SK-N-SH (cell line): ENCODE results near the gene PEX14. TPM values are rescaled to one million over a fixed set of nuclear protein-coding genes. Genes with fewer than 3 reads are reported as not detected.

Experiments used
- CTCF ChIA-PET: fragments of 300-600, 350-600 bp; formaldehyde crosslinking; extraction: SDS; loops from one replicate; lab custom pipeline; 2021; lab: Yijun Ruan, JAX
- POLR2A ChIA-PET: fragments of 350-600 bp; sonication (Branson Sonifier 250); formaldehyde crosslinking; extraction: SDS; loops from one replicate; lab custom pipeline; 2020; ENCODE audit warnings: antibody characterized with exemption, inconsistent platforms; lab: Yijun Ruan, JAX
- DNase-seq: peaks from one replicate; pipeline ENCODE4 v3.0.0; 2012
- H2AFZ ChIP-seq: fragments of 200-600 bp; sonication (generic); 2 replicates; pipeline ENCODE4 v1.8.1; 2016; ENCODE audit warnings: antibody characterized with exemption, mild to moderate bottlenecking, low read depth
- H3F3A ChIP-seq: fragments of 200-600 bp; sonication (generic); replicated peaks from 2 replicates; pipeline ENCODE3; 2016; ENCODE audit warnings: antibody characterized with exemption, mild to moderate bottlenecking; ENCODE audit not compliant: insufficient read depth
- H3K27ac ChIP-seq, 2 experiments: fragments of 200-500 bp in 1 of 2; fragments of 200-600 bp in 1 of 2; sonication (Bioruptor generic) in 1 of 2; sonication (generic), shearing (Covaris generic) in 1 of 2; 2 replicates each; pipeline versions ENCODE4 v1.5.1 to v1.6.1; 2014 to 2016; ENCODE audit warnings: low read depth in 2 of 2, inconsistent platforms in 1 of 2, low read length in 1 of 2, mild to moderate bottlenecking in 1 of 2, mixed read lengths in 1 of 2
- H3K27me3 ChIP-seq: fragments of 200-600 bp; sonication (generic), shearing (Covaris generic); 2 replicates; pipeline ENCODE4 v1.6.1; 2016; ENCODE audit warnings: mixed run types; ENCODE audit not compliant: insufficient read depth
- H3K36me3 ChIP-seq, 2 experiments: fragments of 200-500 bp in 1 of 2; fragments of 200-600 bp in 1 of 2; sonication (Bioruptor generic) in 1 of 2; sonication (generic) in 1 of 2; replicated peaks in 1 of 2; 2 replicates each; pipeline versions ENCODE3 to v1.5.1; 2014 to 2016; ENCODE audit warnings: low read length in 1 of 2, mild to moderate bottlenecking in 1 of 2; ENCODE audit not compliant: insufficient read depth in 2 of 2, control insufficient read depth in 1 of 2
- H3K4me1 ChIP-seq, 2 experiments: fragments of 200-500 bp in 1 of 2; fragments of 200-600 bp in 1 of 2; sonication (Bioruptor generic) in 1 of 2; sonication (generic), shearing (Covaris generic) in 1 of 2; 2 replicates each; pipeline versions ENCODE4 v1.5.1 to v1.6.1; 2014 to 2016; ENCODE audit warnings: low read depth in 1 of 2, low read length in 1 of 2, mixed run types in 1 of 2; ENCODE audit not compliant: insufficient read depth in 2 of 2, control insufficient read depth in 1 of 2
- H3K4me2 ChIP-seq: fragments of 200-600 bp; sonication (generic), shearing (Covaris generic); 2 replicates; pipeline ENCODE4 v1.6.1; 2017; ENCODE audit warnings: mixed run types
- H3K4me3 ChIP-seq, 2 experiments: fragments of 200-500 bp in 1 of 2; fragments of 200-600 bp in 1 of 2; sonication (Bioruptor generic) in 1 of 2; sonication (generic), shearing (Covaris generic) in 1 of 2; 2 replicates each; pipeline versions ENCODE4 v1.5.1 to v1.8.1; 2014 to 2016; ENCODE audit warnings: low read depth in 2 of 2, inconsistent platforms in 1 of 2, low read length in 1 of 2, mild to moderate bottlenecking in 1 of 2, mixed read lengths in 1 of 2, moderate library complexity in 1 of 2
- H3K79me2 ChIP-seq: fragments of 200-600 bp; sonication (generic); 2 replicates; pipeline ENCODE4 v1.8.1; 2017; ENCODE audit warnings: mild to moderate bottlenecking; ENCODE audit not compliant: insufficient read depth
- H3K9ac ChIP-seq: fragments of 200-600 bp; sonication (generic); 2 replicates; pipeline ENCODE4 v1.6.1; 2017; ENCODE audit warnings: mixed run types
- H3K9me2 ChIP-seq: fragments of 200-600 bp; sonication (generic); 2 replicates; pipeline ENCODE4 v1.6.1; 2017; ENCODE audit warnings: mixed run types
- H3K9me3 ChIP-seq: fragments of 200-600 bp; sonication (generic); 2 replicates; pipeline ENCODE4 v1.6.1; 2017; ENCODE audit warnings: mixed run types, mild to moderate bottlenecking, moderate library complexity
- H4K20me1 ChIP-seq: fragments of 200-600 bp; sonication (generic); 2 replicates; pipeline ENCODE4 v1.6.1; 2017; ENCODE audit warnings: mild to moderate bottlenecking, mixed run types; ENCODE audit not compliant: insufficient read depth
- CHD2 ChIP-seq: fragments of 150-350 bp; IDR thresholded peaks from 2 replicates; pipeline ENCODE4 v1.6.1; 2018; ENCODE audit warnings: low read length; ENCODE audit not compliant: partially characterized antibody
- ELF1 ChIP-seq: IDR thresholded peaks from 2 replicates; pipeline ENCODE4 v1.4.0; 2012
- EZH2phosphoT487 ChIP-seq: fragments of 200-600 bp; sonication (generic); IDR thresholded peaks from 2 replicates; pipeline ENCODE4 v1.6.1; 2017; ENCODE audit warnings: low read depth, mixed run types, mild to moderate bottlenecking, antibody characterized with exemption, moderate library complexity, borderline replicate concordance
- FOXM1 ChIP-seq: IDR thresholded peaks from 2 replicates; pipeline ENCODE4 v1.4.0; 2012; ENCODE audit warnings: low read depth, mild to moderate bottlenecking
- GATA2 ChIP-seq: sonication (generic); formaldehyde crosslinking; IDR thresholded peaks from 2 replicates; pipeline ENCODE4 v1.5.0; 2020; ENCODE audit warnings: mild to moderate bottlenecking, missing genetic modification reagents
- JUND ChIP-seq: IDR thresholded peaks from 2 replicates; pipeline ENCODE4 v1.4.0; 2012
- MXI1 ChIP-seq: IDR thresholded peaks from 2 replicates; pipeline ENCODE4 v1.6.1; 2012; ENCODE audit warnings: mild to moderate bottlenecking, low read depth, low read length, improper control_type of control experiment
- NFIC ChIP-seq: IDR thresholded peaks from 2 replicates; pipeline ENCODE4 v1.4.0; 2012; ENCODE audit warnings: borderline replicate concordance
- POLR2AphosphoS5 ChIP-seq: IDR thresholded peaks from 2 replicates; pipeline ENCODE4 v1.6.1; 2012; ENCODE audit warnings: low read depth, low read length
- RAD21 ChIP-seq: IDR thresholded peaks from 2 replicates; pipeline ENCODE4 v1.6.1; 2012; ENCODE audit warnings: mild to moderate bottlenecking, low read length
- RCOR1 ChIP-seq: fragments of 150-350 bp; IDR thresholded peaks from 2 replicates; pipeline ENCODE4 v1.6.1; 2017; ENCODE audit warnings: antibody characterized with exemption, low read length
- REST ChIP-seq: IDR thresholded peaks from 2 replicates; pipeline ENCODE4 v1.6.1; 2012; ENCODE audit warnings: mild to moderate bottlenecking, low read depth, low read length, moderate library complexity
- RFX5 ChIP-seq: IDR thresholded peaks from 2 replicates; pipeline ENCODE4 v1.6.1; 2012; ENCODE audit warnings: mild to moderate bottlenecking, improper control_type of control experiment, low read length
- RXRA ChIP-seq: IDR thresholded peaks from 2 replicates; pipeline ENCODE4 v1.4.0; 2012; ENCODE audit warnings: low read depth, mild to moderate bottlenecking, borderline replicate concordance
- SIN3A ChIP-seq: IDR thresholded peaks from 2 replicates; pipeline ENCODE4 v1.6.1; 2012; ENCODE audit warnings: low read depth, mild to moderate bottlenecking, low read length, moderate library complexity, borderline replicate concordance
- USF2 ChIP-seq: fragments of 150-350 bp; IDR thresholded peaks from 2 replicates; pipeline ENCODE4 v1.6.1; 2017; ENCODE audit warnings: antibody characterized with exemption, low read length, low read depth, borderline replicate concordance
- YY1 ChIP-seq: IDR thresholded peaks from 2 replicates; pipeline ENCODE4 v1.4.0; 2012; ENCODE audit warnings: low read depth, mild to moderate bottlenecking
- ZBTB33 ChIP-seq: IDR thresholded peaks from 2 replicates; pipeline ENCODE4 v1.4.0; 2012; ENCODE audit warnings: low read depth, borderline replicate concordance
- WGBS: methylation state at CpG from one replicate; pipeline ENCODE4 v1.1.6; 2017; ENCODE audit warnings: low lambda C conversion rate; 5-methylcytosine and 5-hydroxymethylcytosine counted together
- polyA plus RNA-seq, 3 experiments: library from polyadenylated mRNA; depleted of rRNA; stranded (reverse); fragments of >200 nt; gene quantifications; 2 replicates each; pipeline ENCODE4 v1.2.3, GENCODE V29; 2012
- TF ChIP-seq, protein P1 (sequence below): IDR thresholded peaks from 2 replicates; pipeline ENCODE4 v1.4.0; 2012; ENCODE audit warnings: low read depth
- TF ChIP-seq, protein P2 (sequence below): IDR thresholded peaks from 2 replicates; pipeline ENCODE4; 2012

The PEX14 gene
- polyA plus RNA-seq, 1 of the 3 experiments (the other 2 are of a cell fraction) = 36.2 TPM

DNA sequence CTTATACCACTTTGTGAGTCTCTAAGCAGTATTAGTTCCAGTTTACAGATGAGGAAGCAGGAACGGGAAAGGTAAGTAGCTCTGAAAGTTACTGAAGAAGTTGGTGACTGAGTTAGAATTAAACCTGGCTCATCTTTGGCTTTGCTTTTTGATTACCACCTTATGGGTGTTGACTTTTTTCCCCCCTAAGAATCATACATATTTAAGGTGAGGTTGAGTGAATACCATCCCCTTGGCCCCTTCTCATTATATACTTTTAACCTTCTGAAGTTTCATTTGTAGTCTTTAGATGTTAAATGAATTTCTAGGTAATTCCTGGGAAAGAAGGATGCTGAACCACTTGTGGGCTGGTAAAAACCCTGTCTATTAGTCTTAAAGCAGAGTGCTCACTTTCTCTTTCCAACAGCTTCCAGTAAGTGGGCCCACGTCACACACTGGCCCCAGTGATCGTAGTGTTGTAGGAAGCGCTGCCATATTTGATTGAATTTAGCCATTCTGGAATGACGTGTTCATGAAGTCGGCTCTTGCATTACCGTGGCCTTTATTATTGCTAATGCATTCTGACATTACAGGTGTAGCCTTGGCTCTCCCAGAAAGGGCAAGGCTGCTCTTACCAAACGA lies 46.9 kb downstream of the PEX14 start:
- DNase-seq = no peak
- Histone ChIP-seq H3K4me2 (no peak overlapping the region), H3K36me3 (no peaks in the 10 kb centered on the region), H3K9me3 (no peaks in the 10 kb centered on the region), H3F3A (no peaks in the 10 kb centered on the region), H4K20me1 (no peaks in the 10 kb centered on the region; the same call in 1 of the 2 replicates), H3K4me3 (no peak overlapping the region), H2AFZ (no peak overlapping the region), H3K27me3 (no peaks in the 10 kb centered on the region), H3K9me2 (no peaks in the 10 kb centered on the region), H3K27ac (no peak overlapping the region), H3K79me2 (peaks cover 43% of the 10 kb centered on the region), H3K9ac (no peak overlapping the region), H3K4me1 (peaks cover 17% of the 10 kb centered on the region in 2 experiments; a peak in 3 of 4 replicates)
- ChIA-PET CTCF (interaction anchor here (0.9 to 3.9 kb wide), 6 partner anchors 8 to 516 kb away, joined by 3 to 28 read pairs (median 8); no protein-coding TSS in a partner anchor), POLR2A (no interaction called here)
- WGBS = 92% methylated on average over 8 of the region's 8 CpGs
- no peak for TF ChIP-seq ELF1
- no peak for TF ChIP-seq NFIC
- no peak for TF ChIP-seq CHD2
- TF ChIP-seq, protein P1, sequence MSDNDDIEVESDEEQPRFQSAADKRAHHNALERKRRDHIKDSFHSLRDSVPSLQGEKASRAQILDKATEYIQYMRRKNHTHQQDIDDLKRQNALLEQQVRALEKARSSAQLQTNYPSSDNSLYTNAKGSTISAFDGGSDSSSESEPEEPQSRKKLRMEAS = no peak
- TF ChIP-seq ZBTB33 = no peak
- TF ChIP-seq MXI1 = no peak
- TF ChIP-seq GATA2 (CRISPR knock-in tag) = no peak
- no peak for TF ChIP-seq RCOR1
- no peak for TF ChIP-seq YY1
- no peak for TF ChIP-seq REST
- no peak for TF ChIP-seq FOXM1
- no peak for TF ChIP-seq SIN3A
- no peak for TF ChIP-seq POLR2AphosphoS5
- TF ChIP-seq, protein P2, sequence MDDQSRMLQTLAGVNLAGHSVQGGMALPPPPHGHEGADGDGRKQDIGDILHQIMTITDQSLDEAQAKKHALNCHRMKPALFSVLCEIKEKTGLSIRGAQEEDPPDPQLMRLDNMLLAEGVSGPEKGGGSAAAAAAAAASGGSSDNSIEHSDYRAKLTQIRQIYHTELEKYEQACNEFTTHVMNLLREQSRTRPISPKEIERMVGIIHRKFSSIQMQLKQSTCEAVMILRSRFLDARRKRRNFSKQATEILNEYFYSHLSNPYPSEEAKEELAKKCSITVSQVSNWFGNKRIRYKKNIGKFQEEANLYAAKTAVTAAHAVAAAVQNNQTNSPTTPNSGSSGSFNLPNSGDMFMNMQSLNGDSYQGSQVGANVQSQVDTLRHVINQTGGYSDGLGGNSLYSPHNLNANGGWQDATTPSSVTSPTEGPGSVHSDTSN = no peak
- no peak for TF ChIP-seq USF2
- TF ChIP-seq RFX5 = no peak
- TF ChIP-seq JUND = no peak
- no peak for TF ChIP-seq RXRA
- no peak for TF ChIP-seq RAD21
- no peak for TF ChIP-seq EZH2phosphoT487
